Gastrocnemius medialis (tissue), 4 donors: ENCODE results near the gene SLC6A1.

ENCODE experiments used
- CTCF ChIP-seq, 5 experiments: fragments of 450-650 bp in 3 of 5; fragments of 200-600 bp in 2 of 5; sonication (generic) in 2 of 5; IDR thresholded peaks in 4 of 5; conservative IDR thresholded peaks in 1 of 5; 1 replicate in 4 of 5; 2 replicates in 1 of 5; pipeline ENCODE4 v1.5.1; 2016 to 2019; ENCODE audit warnings: antibody characterized with exemption in 5 of 5, mild to moderate bottlenecking in 3 of 5, moderate library complexity in 3 of 5
- POLR2A ChIP-seq, 2 donors: fragments of 450-650 bp; IDR thresholded peaks; one replicate each; pipeline ENCODE4 v1.6.1; 2017; ENCODE audit warnings: antibody characterized with exemption in 2 of 2, mild to moderate bottlenecking in 2 of 2, moderate library complexity in 2 of 2

- TF ChIP-seq POLR2A (IDR thresholded peaks at IDR 0.05) (no peak), CTCF (IDR thresholded peaks at IDR 0.05 in 4 of 5, conservative IDR thresholded peaks at IDR 0.05 in 1 of 5) (no peak)
These were observed 18.4 kb upstream of the SLC6A1 start for GRCh38 chr3:10974131-10974530.
